Mucosa of stomach (tissue), 1 donor: Measurements from ENCODE around the gene CTPS2.

ENCODE experiments used
- H3K27me3 ChIP-seq: one replicate; pipeline ENCODE4 v1.7.0; 2013; ENCODE audit warnings: mild to moderate bottlenecking, low read length; ENCODE audit not compliant: control insufficient read depth, insufficient read depth
- H3K36me3 ChIP-seq: one replicate; pipeline ENCODE4 v1.7.0; 2013; ENCODE audit warnings: low read length; ENCODE audit not compliant: control insufficient read depth, insufficient read depth
- H3K4me1 ChIP-seq: one replicate; pipeline ENCODE4 v1.7.0; 2013; ENCODE audit warnings: mild to moderate bottlenecking, low read length; ENCODE audit not compliant: control insufficient read depth, insufficient read depth
- H3K4me3 ChIP-seq: one replicate; pipeline ENCODE4 v1.7.0; 2013; ENCODE audit warnings: low read length
- H3K9ac ChIP-seq: one replicate; pipeline ENCODE4 v1.7.0; 2013; ENCODE audit warnings: mild to moderate bottlenecking, low read length, moderate library complexity
- H3K9me3 ChIP-seq: one replicate; pipeline ENCODE4 v1.7.0; 2013; ENCODE audit warnings: mild to moderate bottlenecking, low read length, moderate library complexity; ENCODE audit not compliant: control insufficient read depth
- donor health status: Pancreatic carcinoma.

Gene CTPS2

DNA sequence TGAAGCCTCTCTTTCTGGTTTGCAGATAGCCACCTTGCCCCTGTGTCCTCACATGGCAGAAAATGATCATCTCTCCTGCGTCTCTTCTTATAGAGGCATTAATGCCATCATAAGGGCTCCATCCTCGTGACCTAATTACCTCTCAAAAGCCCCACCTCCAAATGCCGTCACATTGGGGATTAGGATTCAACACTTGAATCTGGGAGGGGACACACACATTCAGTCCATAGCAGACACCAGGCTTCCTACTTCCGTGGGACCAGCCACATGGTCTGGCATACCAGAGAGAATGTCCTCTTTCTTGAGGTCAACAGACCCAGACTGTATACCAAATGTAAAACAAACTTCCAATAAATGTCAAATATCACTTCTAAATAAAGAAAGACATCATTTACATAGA lies 144.8 kb downstream of the CTPS2 start:
- H3K4me3 ChIP-seq = no peak overlapping the region
- H3K27me3 ChIP-seq = no peaks in the 10 kb centered on the region
- no peaks in the 10 kb centered on the region for H3K4me1 ChIP-seq
- H3K9me3 ChIP-seq = no peaks in the 10 kb centered on the region
- no peaks in the 10 kb centered on the region for H3K36me3 ChIP-seq
- no peak overlapping the region for H3K9ac ChIP-seq

- H3K27me3 ChIP-seq = no peaks in the 10 kb centered on the region
- no peaks in the 10 kb centered on the region for H3K36me3 ChIP-seq
- no peaks in the 10 kb centered on the region for H3K4me1 ChIP-seq
- no peak overlapping the region for H3K9ac ChIP-seq
- H3K9me3 ChIP-seq = no peaks in the 10 kb centered on the region
- no peak overlapping the region for H3K4me3 ChIP-seq
Measured at GRCh38 chrX:16566571-16566970, 145.9 kb downstream of the CTPS2 start.

- H3K36me3 ChIP-seq = no peaks in the 10 kb centered on the region
- H3K27me3 ChIP-seq = no peaks in the 10 kb centered on the region
- no peaks in the 10 kb centered on the region for H3K9me3 ChIP-seq
- no peak overlapping the region for H3K9ac ChIP-seq
- no peak overlapping the region for H3K4me3 ChIP-seq
- H3K4me1 ChIP-seq = no peaks in the 10 kb centered on the region
Measured at GRCh38 chrX:16560173-16560572, 152.3 kb downstream of the CTPS2 start.

DNA sequence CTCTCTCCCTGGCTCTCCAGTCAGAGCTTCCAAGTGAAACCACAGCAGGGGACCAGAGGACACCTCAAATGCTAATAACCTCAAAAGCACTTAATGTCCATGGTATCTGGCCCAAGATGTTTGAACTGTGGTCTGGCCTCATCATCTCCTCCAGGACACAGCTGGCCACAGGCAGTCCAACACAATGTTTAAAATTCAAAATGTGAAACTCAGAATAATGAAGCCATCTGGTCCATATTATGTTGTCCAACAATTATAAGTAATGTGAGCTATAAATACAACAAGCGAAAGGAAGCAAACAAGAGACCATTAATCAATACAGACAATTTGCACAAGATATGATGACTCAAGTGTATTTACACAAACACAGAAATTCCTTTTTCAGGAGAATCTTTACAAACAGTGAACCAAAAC lies 153.3 kb downstream of the CTPS2 start:
- Histone ChIP-seq H3K4me3 (no peak overlapping the region), H3K9ac (no peak overlapping the region), H3K9me3 (no peaks in the 10 kb centered on the region), H3K27me3 (no peaks in the 10 kb centered on the region), H3K4me1 (no peaks in the 10 kb centered on the region), H3K36me3 (no peaks in the 10 kb centered on the region)

DNA sequence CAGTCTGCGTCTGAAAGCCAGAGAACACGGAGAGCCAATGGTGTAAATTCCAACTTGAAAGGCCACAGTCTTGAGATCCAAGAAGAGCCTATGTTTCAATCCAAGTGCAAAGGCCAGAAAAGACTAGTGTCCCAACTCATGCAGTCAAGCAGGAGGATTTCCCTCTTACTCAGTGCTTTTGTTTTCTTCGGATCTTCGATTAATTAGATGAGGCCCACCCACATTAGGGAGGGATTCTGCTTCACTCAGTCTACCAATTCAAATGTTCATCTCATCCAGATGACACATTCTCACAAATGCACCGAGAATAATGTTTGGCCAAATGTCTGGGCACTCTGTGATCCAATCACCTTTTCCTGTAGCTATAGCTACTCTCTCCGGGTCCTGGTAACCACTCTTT lies 154.0 kb downstream of the CTPS2 start:
- Histone ChIP-seq H3K9me3 (no peaks in the 10 kb centered on the region), H3K4me1 (no peaks in the 10 kb centered on the region), H3K4me3 (no peak overlapping the region), H3K36me3 (no peaks in the 10 kb centered on the region), H3K9ac (no peak overlapping the region), H3K27me3 (no peaks in the 10 kb centered on the region)

GRCh38 chrX:16552546-16552945 lies 159.9 kb downstream of the CTPS2 start:
- H3K27me3 ChIP-seq = no peaks in the 10 kb centered on the region
- H3K9me3 ChIP-seq = no peaks in the 10 kb centered on the region
- H3K4me3 ChIP-seq = no peak overlapping the region
- no peak overlapping the region for H3K9ac ChIP-seq
- no peaks in the 10 kb centered on the region for H3K4me1 ChIP-seq
- H3K36me3 ChIP-seq = no peaks in the 10 kb centered on the region

- Histone ChIP-seq H3K9ac (no peak overlapping the region), H3K9me3 (no peaks in the 10 kb centered on the region), H3K4me1 (no peaks in the 10 kb centered on the region), H3K4me3 (no peak overlapping the region), H3K36me3 (no peaks in the 10 kb centered on the region), H3K27me3 (no peaks in the 10 kb centered on the region)
Measured at GRCh38 chrX:16547644-16548043, 164.8 kb downstream of the CTPS2 start.

DNA sequence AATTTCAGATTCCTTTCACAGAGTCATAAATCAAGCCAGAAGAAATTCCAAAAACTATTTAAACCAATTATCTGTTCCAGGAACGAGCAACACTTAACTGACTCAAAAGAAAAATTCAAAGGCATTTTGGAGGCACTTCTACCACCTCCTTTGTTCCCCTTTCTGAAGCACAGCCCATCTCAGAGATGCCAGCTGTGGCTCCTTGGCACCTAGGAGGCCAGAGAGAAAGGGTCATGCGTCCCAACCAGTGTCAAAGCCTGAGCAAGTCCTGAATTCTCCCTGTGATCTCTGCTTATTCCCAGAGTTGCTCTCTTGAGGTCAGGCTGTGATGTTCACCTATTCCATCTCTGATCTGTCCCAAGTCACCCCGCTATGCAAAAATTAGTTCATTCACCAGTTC lies 167.5 kb downstream of the CTPS2 start:
- no peak overlapping the region for H3K9ac ChIP-seq
- H3K4me3 ChIP-seq = no peak overlapping the region
- H3K36me3 ChIP-seq = no peaks in the 10 kb centered on the region
- H3K27me3 ChIP-seq = no peaks in the 10 kb centered on the region
- no peaks in the 10 kb centered on the region for H3K9me3 ChIP-seq
- no peaks in the 10 kb centered on the region for H3K4me1 ChIP-seq
